OCI-LY1 (cell line): ENCODE data around the gene PLEKHG2.

Experiments used
- H2AFZ ChIP-seq: fragments of 200-600 bp; sonication (generic), shearing (Covaris generic); 2 replicates; pipeline ENCODE4 v1.6.0; 2014; ENCODE audit warnings: antibody characterized with exemption, mild to moderate bottlenecking, low read length
- H3F3A ChIP-seq: fragments of 200-600 bp; sonication (generic), shearing (Covaris generic); 2 replicates; pipeline ENCODE4 v1.6.0; 2014; ENCODE audit warnings: mild to moderate bottlenecking, antibody characterized with exemption, low read length, moderate library complexity; ENCODE audit not compliant: insufficient read depth
- H3K27ac ChIP-seq: fragments of 200-600 bp; sonication (generic); 2 replicates; pipeline ENCODE4 v1.5.1; 2014; ENCODE audit warnings: low read length, mixed run types, mild to moderate bottlenecking, low read depth; ENCODE audit not compliant: poor library complexity, severe bottlenecking
- H3K27me3 ChIP-seq: fragments of 200-600 bp; sonication (generic); 2 replicates; pipeline ENCODE4 v1.6.0; 2014; ENCODE audit warnings: antibody characterized with exemption, mild to moderate bottlenecking, low read length, moderate library complexity; ENCODE audit not compliant: insufficient read depth
- H3K36me3 ChIP-seq: fragments of 200-600 bp; sonication (generic); 2 replicates; pipeline ENCODE4 v1.6.1; 2014; ENCODE audit warnings: mild to moderate bottlenecking, antibody characterized with exemption, low read length, moderate library complexity, mixed read lengths; ENCODE audit not compliant: insufficient read depth
- H3K4me1 ChIP-seq: fragments of 200-600 bp; sonication (generic); 2 replicates; pipeline ENCODE4 v1.5.1; 2014; ENCODE audit warnings: mild to moderate bottlenecking, low read length, moderate library complexity; ENCODE audit not compliant: insufficient read depth, severe bottlenecking
- H3K4me2 ChIP-seq: fragments of 200-600 bp; sonication (generic), shearing (Covaris generic); 2 replicates; pipeline ENCODE4 v1.6.1; 2014; ENCODE audit warnings: low read length
- H3K4me3 ChIP-seq: fragments of 200-600 bp; sonication (generic); 2 replicates; pipeline ENCODE4 v1.5.1; 2014; ENCODE audit warnings: low read length, low read depth, mild to moderate bottlenecking, mixed read lengths; ENCODE audit not compliant: poor library complexity, severe bottlenecking
- H3K79me2 ChIP-seq: fragments of 200-600 bp; shearing (Covaris generic); 2 replicates; pipeline ENCODE4 v1.6.1; 2016; ENCODE audit warnings: mixed run types, low read length, mixed read lengths; ENCODE audit not compliant: insufficient read depth
- H3K9ac ChIP-seq: fragments of 200-600 bp; sonication (generic), shearing (Covaris generic); 2 replicates; pipeline ENCODE4 v1.6.1; 2014; ENCODE audit warnings: mild to moderate bottlenecking, low read length, mixed read lengths
- H3K9me2 ChIP-seq: fragments of 200-600 bp; sonication (generic), shearing (Covaris generic); 2 replicates; pipeline ENCODE4 v1.6.1; 2014; ENCODE audit warnings: low read depth, mild to moderate bottlenecking, low read length, mixed read lengths
- H3K9me3 ChIP-seq: fragments of 200-600 bp; shearing (Covaris generic); 2 replicates; pipeline ENCODE4 v1.6.1; 2014; ENCODE audit warnings: low read length, mixed read lengths
- H4K20me1 ChIP-seq: fragments of 200-600 bp; sonication (generic), shearing (Covaris generic); 2 replicates; pipeline ENCODE4 v1.6.0; 2016; ENCODE audit warnings: mild to moderate bottlenecking, low read length; ENCODE audit not compliant: insufficient read depth
- EZH2 ChIP-seq: fragments of 200-600 bp; sonication (generic), shearing (Covaris generic); IDR thresholded peaks from 2 replicates; pipeline ENCODE4 v1.8.0; 2017; ENCODE audit warnings: borderline replicate concordance, mixed run types, mild to moderate bottlenecking, antibody characterized with exemption, low read length, moderate library complexity, mixed read lengths
- TF ChIP-seq, protein P1 (sequence below): fragments of 200-600 bp; sonication (generic), shearing (Covaris generic); IDR thresholded peaks from 2 replicates; pipeline ENCODE4 v1.5.1; 2017; ENCODE audit warnings: mild to moderate bottlenecking, antibody characterized with exemption, low read length, moderate library complexity, mixed read lengths

PLEKHG2 gene

DNA sequence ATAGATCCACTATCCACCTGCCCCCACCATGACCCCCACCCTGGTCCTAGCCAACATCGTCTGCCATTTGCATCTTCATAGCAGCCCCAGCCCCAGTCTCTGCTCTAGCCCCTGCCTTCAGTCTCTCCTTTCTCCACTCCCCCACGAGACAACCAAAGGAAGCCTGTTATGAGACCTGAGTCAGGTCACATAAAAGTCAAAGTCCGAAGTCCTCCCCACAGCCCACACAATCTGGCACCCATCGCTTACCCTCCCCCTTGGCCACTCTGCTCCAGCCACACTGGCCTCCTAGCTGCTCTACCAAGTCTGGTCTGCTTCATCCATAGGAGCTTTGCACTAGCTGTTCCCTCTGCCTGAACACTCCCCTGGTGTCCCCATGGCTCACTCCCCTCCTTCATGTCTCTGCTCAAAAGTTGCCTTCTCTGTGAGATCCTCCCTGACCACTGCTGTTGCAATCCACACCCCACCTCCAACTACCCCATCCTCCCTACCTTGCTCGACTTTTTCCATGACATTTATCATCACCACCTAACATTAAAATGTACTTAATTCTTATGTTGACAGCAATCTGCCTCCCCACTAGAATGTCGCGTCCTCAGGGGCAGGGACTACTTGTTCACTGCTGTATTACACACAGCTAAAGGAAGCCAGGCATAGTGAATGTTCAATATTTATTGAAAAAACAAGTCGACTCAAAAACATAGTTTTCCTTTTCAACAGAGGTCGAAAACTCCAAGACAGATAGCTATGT, 1.2 kb upstream of the PLEKHG2 start:
- no peaks in the 10 kb centered on the region for H3K9me2 ChIP-seq
- H3K9ac ChIP-seq, result peak overlapping the region; percentile 88; the same call in 1 of the 2 replicates
- TF ChIP-seq, protein P1, sequence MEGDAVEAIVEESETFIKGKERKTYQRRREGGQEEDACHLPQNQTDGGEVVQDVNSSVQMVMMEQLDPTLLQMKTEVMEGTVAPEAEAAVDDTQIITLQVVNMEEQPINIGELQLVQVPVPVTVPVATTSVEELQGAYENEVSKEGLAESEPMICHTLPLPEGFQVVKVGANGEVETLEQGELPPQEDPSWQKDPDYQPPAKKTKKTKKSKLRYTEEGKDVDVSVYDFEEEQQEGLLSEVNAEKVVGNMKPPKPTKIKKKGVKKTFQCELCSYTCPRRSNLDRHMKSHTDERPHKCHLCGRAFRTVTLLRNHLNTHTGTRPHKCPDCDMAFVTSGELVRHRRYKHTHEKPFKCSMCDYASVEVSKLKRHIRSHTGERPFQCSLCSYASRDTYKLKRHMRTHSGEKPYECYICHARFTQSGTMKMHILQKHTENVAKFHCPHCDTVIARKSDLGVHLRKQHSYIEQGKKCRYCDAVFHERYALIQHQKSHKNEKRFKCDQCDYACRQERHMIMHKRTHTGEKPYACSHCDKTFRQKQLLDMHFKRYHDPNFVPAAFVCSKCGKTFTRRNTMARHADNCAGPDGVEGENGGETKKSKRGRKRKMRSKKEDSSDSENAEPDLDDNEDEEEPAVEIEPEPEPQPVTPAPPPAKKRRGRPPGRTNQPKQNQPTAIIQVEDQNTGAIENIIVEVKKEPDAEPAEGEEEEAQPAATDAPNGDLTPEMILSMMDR, result no peak
- no peak for TF ChIP-seq EZH2
- no peaks in the 10 kb centered on the region for H3K9me3 ChIP-seq
- peaks cover 5% of the 10 kb centered on the region for H3F3A ChIP-seq
- peaks cover 10% of the 10 kb centered on the region for H3K36me3 ChIP-seq
- H3K79me2 ChIP-seq, result peaks cover 6% of the 10 kb centered on the region
- H3K27me3 ChIP-seq, result no peaks in the 10 kb centered on the region
- H2AFZ ChIP-seq, result no peak overlapping the region
- H3K27ac ChIP-seq, result peak overlapping the region; percentile 96
- H3K4me2 ChIP-seq, result peak overlapping the region; percentile 81
- H3K4me1 ChIP-seq, result peaks cover 47% of the 10 kb centered on the region
- no peaks in the 10 kb centered on the region for H4K20me1 ChIP-seq
- peak overlapping the region; percentile 52 for H3K4me3 ChIP-seq

DNA sequence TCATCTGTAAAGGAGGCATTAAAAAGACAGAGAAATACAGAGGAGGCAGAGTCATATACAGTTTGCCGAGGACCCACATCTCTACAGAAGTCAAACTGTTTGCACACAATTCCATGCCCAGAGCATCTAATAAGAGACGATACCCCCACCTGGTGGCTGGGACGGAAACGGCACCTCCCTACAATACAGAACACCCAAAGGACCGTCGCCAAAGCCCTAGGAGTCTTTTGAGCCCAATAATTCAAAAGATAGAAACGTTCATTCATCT, 703 bp upstream of the PLEKHG2 start:
- H2AFZ ChIP-seq, result no peak overlapping the region
- H4K20me1 ChIP-seq, result no peaks in the 10 kb centered on the region
- H3K27ac ChIP-seq, result peak overlapping the region; percentile 96
- H3F3A ChIP-seq, result peaks cover 5% of the 10 kb centered on the region
- TF ChIP-seq, protein P1, result peak; percentile 98
- TF ChIP-seq EZH2, result no peak
- H3K9ac ChIP-seq, result peak overlapping the region; percentile 88
- no peaks in the 10 kb centered on the region for H3K9me2 ChIP-seq
- no peaks in the 10 kb centered on the region for H3K27me3 ChIP-seq
- no peaks in the 10 kb centered on the region for H3K9me3 ChIP-seq
- H3K36me3 ChIP-seq, result peaks cover 10% of the 10 kb centered on the region
- peaks cover 45% of the 10 kb centered on the region for H3K4me1 ChIP-seq
- H3K4me2 ChIP-seq, result peak overlapping the region; percentile 81
- peak overlapping the region; percentile 52 for H3K4me3 ChIP-seq
- H3K79me2 ChIP-seq, result peaks cover 6% of the 10 kb centered on the region

DNA sequence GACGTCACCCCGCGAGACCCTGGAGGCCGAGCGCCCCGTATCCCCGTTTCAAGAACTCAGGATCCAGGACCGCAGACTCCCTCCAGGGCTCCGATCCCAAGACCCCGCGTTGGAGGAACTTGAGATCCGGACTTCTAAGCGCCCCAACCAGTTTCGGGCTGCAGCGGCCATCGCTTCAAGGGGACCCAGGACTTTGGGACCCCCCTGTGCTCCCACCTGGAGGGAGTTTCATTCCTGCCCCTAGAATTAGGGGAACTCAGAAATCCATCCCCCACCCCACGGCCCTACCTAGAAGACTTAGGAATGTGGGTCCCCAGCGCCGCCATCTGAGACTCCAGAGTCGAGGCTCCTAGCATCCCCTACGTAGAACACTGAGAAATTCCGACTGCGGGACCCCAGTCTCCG, 400 bp downstream of the PLEKHG2 start:
- Histone ChIP-seq H3K9me2 (no peaks in the 10 kb centered on the region), H3K36me3 (peaks cover 10% of the 10 kb centered on the region), H3K4me2 (peak overlapping the region; percentile 93), H4K20me1 (no peaks in the 10 kb centered on the region), H2AFZ (0 out of 2 replicates have a peak overlapping the region, but pooled peaks have one; percentile 23), H3K4me1 (peaks cover 44% of the 10 kb centered on the region), H3F3A (peaks cover 5% of the 10 kb centered on the region), H3K27ac (peak overlapping the region; percentile 75), H3K79me2 (peaks cover 6% of the 10 kb centered on the region), H3K9ac (peak overlapping the region; percentile 99), H3K9me3 (no peaks in the 10 kb centered on the region), H3K4me3 (peak overlapping the region; percentile 99), H3K27me3 (no peaks in the 10 kb centered on the region)
- TF ChIP-seq EZH2, result no peak
- TF ChIP-seq, protein P1, result peak; percentile 28; the same call in 1 of the 2 replicates
